Right lobe of liver (tissue), 4 donors: ENCODE data around the gene ALK.

Source experiments
- CTCF ChIP-seq, 4 donors: fragments of 200-600 bp in 3 of 4; fragments of 450-650 bp in 1 of 4; IDR thresholded peaks; one replicate each; pipeline versions ENCODE4 v1.5.1 to v1.8.0; 2016 to 2022; ENCODE audit warnings: antibody characterized with exemption in 4 of 4, mild to moderate bottlenecking in 2 of 4
- POLR2A ChIP-seq: fragments of 450-650 bp; IDR thresholded peaks from one replicate; pipeline ENCODE4 v1.6.1; 2017; ENCODE audit warnings: antibody characterized with exemption, mild to moderate bottlenecking
- donor health status: DM: no; HTN: no; CAD: no.
- donor health status: DM: no; HTN: no; CAD: no.
- donor health status: DM: no; HTN: yes; CAD: no.

DNA sequence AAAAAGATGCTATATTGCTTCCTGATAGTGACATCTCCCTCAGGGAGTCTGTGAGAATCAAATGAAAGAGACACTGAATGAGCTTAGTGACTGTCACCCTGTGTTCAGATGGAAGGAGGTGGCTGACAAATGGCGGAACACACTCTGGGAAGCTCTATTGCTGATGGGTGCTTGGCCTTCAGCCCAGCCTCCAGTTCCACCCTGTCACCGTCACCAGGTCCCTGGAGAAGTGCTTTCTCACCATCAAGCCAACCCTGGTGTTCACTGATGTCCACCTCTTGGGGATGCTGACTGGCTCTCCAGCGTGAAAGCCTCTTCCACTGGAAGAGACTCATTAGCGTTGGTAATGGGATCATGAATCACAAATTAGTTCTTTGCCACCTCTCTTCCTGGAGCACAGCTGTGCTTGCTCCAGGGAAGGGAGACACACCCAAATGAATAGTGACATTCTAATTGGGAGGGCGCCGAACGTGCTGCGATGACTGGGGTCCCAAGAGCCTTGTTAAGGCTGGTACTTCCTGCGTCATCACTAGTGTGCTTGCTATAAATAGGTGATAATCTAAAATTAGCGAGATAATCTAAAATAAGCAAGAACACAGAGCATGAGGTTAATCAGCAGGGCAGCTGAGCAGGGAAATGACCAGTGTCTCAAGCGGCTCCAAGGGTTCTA, 652.2 kb downstream of the ALK start:
- TF ChIP-seq CTCF (IDR thresholded peaks at IDR 0.05) (no peak), POLR2A (no peak)
